Peyer's patch (tissue), 4 donors: Measurements from ENCODE around the gene AUTS2. TPM values are rescaled to one million over a fixed set of nuclear protein-coding genes. Genes with fewer than 3 reads are reported as not detected.

ENCODE experiments used
- DNase-seq, 3 donors: peaks; one replicate each; pipeline ENCODE4 v3.0.0-alpha.2; 2017 to 2019
- H3K27ac ChIP-seq, 4 donors: fragments of 200-600 bp; sonication (generic); one replicate each; pipeline ENCODE4 v1.5.1; 2016 to 2019
- H3K27me3 ChIP-seq, 2 donors: fragments of 200-600 bp; sonication (generic); one replicate each; pipeline ENCODE4 v1.5.1; 2019
- H3K36me3 ChIP-seq, 3 donors: fragments of 200-600 bp; sonication (generic); one replicate each; pipeline ENCODE4 v1.5.1; 2016 to 2019
- H3K4me1 ChIP-seq, 4 donors: fragments of 200-600 bp; sonication (generic); one replicate each; pipeline ENCODE4 v1.5.1; 2016 to 2019
- H3K4me3 ChIP-seq, 4 donors: fragments of 200-600 bp; sonication (generic); 1 replicate in 3 of 4; 2 replicates in 1 of 4; pipeline ENCODE4 v1.5.1; 2016 to 2019; ENCODE audit warnings: mild to moderate bottlenecking in 1 of 4
- H3K9me3 ChIP-seq, 4 donors: fragments of 200-600 bp; sonication (generic); one replicate each; pipeline ENCODE4 v1.5.1; 2016 to 2019; ENCODE audit warnings: mild to moderate bottlenecking in 1 of 4
- POLR2A ChIP-seq, 2 donors: fragments of 450-650 bp; IDR thresholded peaks; one replicate each; pipeline ENCODE4 v1.5.1; 2017; ENCODE audit warnings: antibody characterized with exemption in 2 of 2, mild to moderate bottlenecking in 2 of 2, moderate library complexity in 2 of 2
- total RNA-seq, 4 donors: library from RNA; depleted of rRNA; stranded (reverse); fragments of >200 nt; gene quantifications; one replicate each; pipeline ENCODE4 v1.1.0, GENCODE V29; 2016
- TF ChIP-seq, protein P1 (sequence below), 6 experiments: fragments of 450-650 bp in 4 of 6; fragments of 200-600 bp in 2 of 6; sonication (generic) in 1 of 6; IDR thresholded peaks; one replicate each; pipeline ENCODE4 v1.5.1; 2017 to 2019; ENCODE audit warnings: antibody characterized with exemption in 6 of 6, mild to moderate bottlenecking in 3 of 6, moderate library complexity in 1 of 6

The AUTS2 gene
- total RNA-seq, 4 donors from 2014 or later: 55.9 to 90.0 (median 72.6) TPM

DNA sequence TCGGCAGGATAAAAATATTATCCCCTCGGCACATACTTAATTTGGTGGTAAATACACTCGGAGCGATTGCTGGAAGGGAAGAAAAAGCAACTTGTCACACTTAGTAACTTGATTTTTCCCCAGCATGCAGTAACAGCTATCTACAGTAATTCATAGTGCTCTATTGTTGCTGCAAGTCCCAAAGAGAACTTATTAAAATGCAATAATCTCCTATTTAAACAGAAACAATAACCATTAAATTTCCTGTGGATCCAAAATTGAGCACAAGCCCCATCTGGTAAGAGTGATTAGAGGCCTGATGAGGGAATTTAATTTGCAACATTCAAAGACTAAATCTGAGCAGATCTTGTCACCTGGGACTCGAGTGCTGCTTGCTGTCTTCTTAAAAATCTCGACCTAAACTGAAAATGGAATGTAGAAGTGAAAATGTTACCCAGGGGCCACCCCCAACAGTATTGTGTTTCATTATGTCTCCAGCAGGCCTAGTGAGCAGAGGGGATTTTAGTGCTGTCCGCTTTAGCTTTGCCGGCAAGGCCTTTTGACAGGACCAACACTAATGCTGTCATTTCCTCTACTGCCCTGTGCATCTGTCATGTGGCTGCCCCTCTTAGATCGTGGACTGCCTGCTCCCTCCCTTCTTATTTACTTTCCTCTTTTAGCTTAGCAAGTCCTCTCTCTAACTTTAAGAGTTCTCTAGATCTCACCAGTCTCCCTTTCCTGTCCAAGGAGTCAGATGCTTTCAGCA, 639.7 kb downstream of the AUTS2 start:
- DNase-seq: no peak
- H3K27ac ChIP-seq: no peak overlapping the region
- TF ChIP-seq, protein P1, sequence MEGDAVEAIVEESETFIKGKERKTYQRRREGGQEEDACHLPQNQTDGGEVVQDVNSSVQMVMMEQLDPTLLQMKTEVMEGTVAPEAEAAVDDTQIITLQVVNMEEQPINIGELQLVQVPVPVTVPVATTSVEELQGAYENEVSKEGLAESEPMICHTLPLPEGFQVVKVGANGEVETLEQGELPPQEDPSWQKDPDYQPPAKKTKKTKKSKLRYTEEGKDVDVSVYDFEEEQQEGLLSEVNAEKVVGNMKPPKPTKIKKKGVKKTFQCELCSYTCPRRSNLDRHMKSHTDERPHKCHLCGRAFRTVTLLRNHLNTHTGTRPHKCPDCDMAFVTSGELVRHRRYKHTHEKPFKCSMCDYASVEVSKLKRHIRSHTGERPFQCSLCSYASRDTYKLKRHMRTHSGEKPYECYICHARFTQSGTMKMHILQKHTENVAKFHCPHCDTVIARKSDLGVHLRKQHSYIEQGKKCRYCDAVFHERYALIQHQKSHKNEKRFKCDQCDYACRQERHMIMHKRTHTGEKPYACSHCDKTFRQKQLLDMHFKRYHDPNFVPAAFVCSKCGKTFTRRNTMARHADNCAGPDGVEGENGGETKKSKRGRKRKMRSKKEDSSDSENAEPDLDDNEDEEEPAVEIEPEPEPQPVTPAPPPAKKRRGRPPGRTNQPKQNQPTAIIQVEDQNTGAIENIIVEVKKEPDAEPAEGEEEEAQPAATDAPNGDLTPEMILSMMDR (IDR thresholded peaks at IDR 0.05): no peak
- no peak for TF ChIP-seq POLR2A (IDR thresholded peaks at IDR 0.05)
- H3K27me3 ChIP-seq: no peaks in the 10 kb centered on the region
- no peaks in the 10 kb centered on the region for H3K9me3 ChIP-seq
- no peaks in the 10 kb centered on the region for H3K4me1 ChIP-seq
- no peaks in the 10 kb centered on the region for H3K36me3 ChIP-seq
- no peak overlapping the region for H3K4me3 ChIP-seq

DNA sequence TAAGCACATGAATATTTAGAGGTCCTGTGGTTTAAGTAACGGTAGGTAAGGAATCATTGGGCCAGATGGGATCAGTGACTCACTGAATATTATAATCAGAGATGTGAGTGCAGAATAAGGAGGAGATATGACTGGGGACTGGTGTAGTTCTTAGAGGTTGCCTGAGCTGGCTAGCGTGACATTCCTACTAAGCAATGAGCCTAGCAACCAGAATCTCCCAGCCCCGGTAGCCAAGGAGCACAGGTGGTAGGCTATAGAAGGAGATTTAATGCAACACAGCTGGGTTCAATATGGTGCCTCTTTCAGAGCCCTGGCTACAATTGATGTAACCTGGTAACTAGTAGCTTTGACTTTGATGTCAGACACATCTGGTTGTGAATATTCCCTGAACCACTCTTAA, 641.6 kb downstream of the AUTS2 start:
- no peak overlapping the region for H3K4me3 ChIP-seq
- H3K27ac ChIP-seq: no peak overlapping the region

DNA sequence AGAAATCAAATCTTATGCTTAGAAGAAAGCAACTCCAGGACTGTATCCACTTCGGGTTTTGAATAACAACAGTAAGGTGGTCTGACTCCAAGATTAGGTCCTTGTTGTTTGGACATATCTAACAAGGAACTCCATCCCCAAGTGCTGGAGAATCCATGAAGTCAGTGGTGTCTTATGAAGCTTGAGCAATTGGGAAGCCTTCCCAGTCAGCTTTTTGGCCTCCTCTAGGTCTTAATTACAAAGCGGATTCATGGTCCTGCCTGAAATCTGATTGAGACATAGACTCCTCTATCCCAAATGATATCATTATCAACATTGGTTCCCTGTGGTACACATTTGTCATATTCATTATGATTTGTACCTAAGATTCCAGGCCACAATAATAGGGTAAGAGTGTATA, 642.6 kb downstream of the AUTS2 start:
- no peak for DNase-seq
- Histone ChIP-seq H3K4me1 (no peaks in the 10 kb centered on the region), H3K27me3 (no peaks in the 10 kb centered on the region), H3K9me3 (no peaks in the 10 kb centered on the region), H3K27ac (no peak overlapping the region), H3K36me3 (no peaks in the 10 kb centered on the region), H3K4me3 (no peak overlapping the region)
- TF ChIP-seq, protein P1 (IDR thresholded peaks at IDR 0.05): no peak
- no peak for TF ChIP-seq POLR2A (IDR thresholded peaks at IDR 0.05)

More for the DNA sequence above, 641.6 kb downstream of the AUTS2 start:
- Histone ChIP-seq H3K27me3 (no peaks in the 10 kb centered on the region), H3K9me3 (no peaks in the 10 kb centered on the region), H3K36me3 (no peaks in the 10 kb centered on the region), H3K4me1 (no peaks in the 10 kb centered on the region)
- no peak for DNase-seq
- no peak for TF ChIP-seq POLR2A (IDR thresholded peaks at IDR 0.05)
- TF ChIP-seq, protein P1 (IDR thresholded peaks at IDR 0.05): no peak

DNA sequence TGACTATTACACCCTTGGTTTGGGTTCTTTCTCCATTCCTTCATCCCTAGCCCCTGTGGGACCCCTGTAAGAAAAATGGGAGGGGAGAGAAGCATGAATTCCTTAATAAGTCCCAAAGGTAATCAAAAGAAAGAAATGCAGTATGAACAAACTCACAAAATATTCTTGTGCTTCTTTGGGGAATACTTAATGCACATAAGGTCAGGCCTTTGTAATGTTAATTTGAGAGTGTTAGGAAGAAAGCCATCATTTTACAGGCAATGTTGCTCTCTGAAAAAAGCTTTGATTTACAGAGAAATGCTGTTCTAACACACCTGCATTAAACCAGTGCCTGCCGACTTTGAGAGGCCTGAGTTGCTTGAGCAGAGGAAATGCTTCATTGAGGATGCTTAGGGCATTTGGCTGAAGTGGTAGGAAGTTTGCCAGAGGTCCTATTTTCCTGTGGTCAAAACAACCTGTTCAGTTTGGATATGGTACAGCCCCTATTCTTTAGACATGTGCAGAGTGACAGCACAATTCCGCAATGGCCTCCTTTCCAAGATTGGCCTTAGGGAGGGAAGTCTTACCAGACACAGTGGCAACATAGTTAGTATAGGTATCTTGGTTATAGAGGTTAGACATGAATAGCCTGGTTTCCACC, 643.4 kb downstream of the AUTS2 start:
- no peaks in the 10 kb centered on the region for H3K9me3 ChIP-seq
- H3K27ac ChIP-seq: no peak overlapping the region
- no peak for DNase-seq
- H3K4me1 ChIP-seq: no peaks in the 10 kb centered on the region
- H3K4me3 ChIP-seq: no peak overlapping the region
- no peaks in the 10 kb centered on the region for H3K27me3 ChIP-seq
- H3K36me3 ChIP-seq: no peaks in the 10 kb centered on the region
- no peak for TF ChIP-seq POLR2A (IDR thresholded peaks at IDR 0.05)
- TF ChIP-seq, protein P1 (IDR thresholded peaks at IDR 0.05): no peak

DNA sequence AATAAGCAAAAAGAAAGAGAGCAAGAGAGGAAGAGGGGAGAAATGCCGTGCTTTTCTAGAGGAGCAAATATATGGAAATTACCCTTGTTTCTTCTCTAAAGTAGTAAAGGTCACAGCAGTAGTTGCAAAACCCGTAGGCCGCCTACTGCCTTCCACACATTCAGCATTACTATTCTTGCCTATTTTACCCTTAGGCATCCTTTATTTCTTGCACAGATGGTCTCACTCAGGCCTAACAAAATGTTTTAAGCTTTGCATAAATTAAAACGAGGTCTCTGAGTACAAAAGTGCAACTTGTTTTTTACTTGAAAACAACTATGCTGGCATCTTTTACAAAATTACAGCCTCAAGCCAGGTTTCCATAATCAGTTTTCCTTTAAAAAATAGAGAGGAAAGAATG, 644.6 kb downstream of the AUTS2 start:
- no peak overlapping the region for H3K4me3 ChIP-seq
- TF ChIP-seq, protein P1 (IDR thresholded peaks at IDR 0.05): no peak
- TF ChIP-seq POLR2A (IDR thresholded peaks at IDR 0.05): no peak
- H3K4me1 ChIP-seq: no peaks in the 10 kb centered on the region
- H3K36me3 ChIP-seq: no peaks in the 10 kb centered on the region
- no peaks in the 10 kb centered on the region for H3K9me3 ChIP-seq
- H3K27me3 ChIP-seq: no peaks in the 10 kb centered on the region
- H3K27ac ChIP-seq: no peak overlapping the region
- no peak for DNase-seq
